ENCODE measurements around the gene PLXNB2.

Gene PLXNB2

GRCh38 chr22:50236731-50237409 is 70.6 kb downstream of the PLXNB2 start:
- peaks cover 29% of the 10 kb centered on the region for H3K36me3 Mint-ChIP-seq (ENCODE audit: low read depth)
- H3K27ac Mint-ChIP-seq = no peak overlapping the region
- no peak overlapping the region for H3K4me3 Mint-ChIP-seq
- H3K9me3 Mint-ChIP-seq = no peaks in the 10 kb centered on the region
- H3K4me1 Mint-ChIP-seq = peaks cover 11% of the 10 kb centered on the region
- H3K27me3 Mint-ChIP-seq (ENCODE audit: low read depth, poor library complexity) = peaks cover 12% of the 10 kb centered on the region
- TF ChIP-seq CTCF (IDR thresholded peaks at IDR 0.05) = peak; percentile 48
- peak; percentile 31 for DNase-seq

- no peaks in the 10 kb centered on the region for H3K4me1 Mint-ChIP-seq
- peaks cover 34% of the 10 kb centered on the region for H3K36me3 Mint-ChIP-seq (ENCODE audit: low read depth)
- no peaks in the 10 kb centered on the region for H3K9me3 Mint-ChIP-seq
- peaks cover 13% of the 10 kb centered on the region for H3K27me3 Mint-ChIP-seq (ENCODE audit: low read depth, poor library complexity)
- H3K27ac Mint-ChIP-seq = no peak overlapping the region
- no peak for DNase-seq
- no peak overlapping the region for H3K4me3 Mint-ChIP-seq
- TF ChIP-seq CTCF (IDR thresholded peaks at IDR 0.05) = no peak
These were observed 74.2 kb downstream of the PLXNB2 start for GRCh38 chr22:50233223-50233622.

- no peaks in the 10 kb centered on the region for H3K4me1 Mint-ChIP-seq
- TF ChIP-seq CTCF (IDR thresholded peaks at IDR 0.05) = no peak
- no peak overlapping the region for H3K4me3 Mint-ChIP-seq
- H3K27me3 Mint-ChIP-seq (ENCODE audit: low read depth, poor library complexity) = peaks cover 10% of the 10 kb centered on the region
- DNase-seq = no peak
- H3K9me3 Mint-ChIP-seq = no peaks in the 10 kb centered on the region
- H3K36me3 Mint-ChIP-seq (ENCODE audit: low read depth) = peaks cover 28% of the 10 kb centered on the region
- H3K27ac Mint-ChIP-seq = peak overlapping the region; percentile 38
These were observed 74.8 kb downstream of the PLXNB2 start for GRCh38 chr22:50232481-50233151.

- H3K9me3 Mint-ChIP-seq = no peaks in the 10 kb centered on the region
- no peak for DNase-seq
- no peak for TF ChIP-seq CTCF (IDR thresholded peaks at IDR 0.05)
- peaks cover 16% of the 10 kb centered on the region for H3K36me3 Mint-ChIP-seq (ENCODE audit: low read depth)
- H3K27me3 Mint-ChIP-seq (ENCODE audit: low read depth, poor library complexity) = peaks cover 7% of the 10 kb centered on the region
- H3K4me1 Mint-ChIP-seq = no peaks in the 10 kb centered on the region
- H3K27ac Mint-ChIP-seq = no peak overlapping the region
- H3K4me3 Mint-ChIP-seq = no peak overlapping the region
These were observed 78.1 kb downstream of the PLXNB2 start for GRCh38 chr22:50229370-50229769.

- peaks cover 13% of the 10 kb centered on the region for H3K36me3 Mint-ChIP-seq (ENCODE audit: low read depth)
- no peaks in the 10 kb centered on the region for H3K9me3 Mint-ChIP-seq
- TF ChIP-seq CTCF (IDR thresholded peaks at IDR 0.05) = no peak
- H3K4me1 Mint-ChIP-seq = peaks cover 5% of the 10 kb centered on the region
- peaks cover 10% of the 10 kb centered on the region for H3K27me3 Mint-ChIP-seq (ENCODE audit: low read depth, poor library complexity)
- DNase-seq = no peak
- peak overlapping the region; percentile 45 for H3K27ac Mint-ChIP-seq
- no peak overlapping the region for H3K4me3 Mint-ChIP-seq
These were observed 79.1 kb downstream of the PLXNB2 start for GRCh38 chr22:50228366-50228765.
